HG03442 (cell line): Measurements from ENCODE around the gene RBP5.

Source experiments
- ATAC-seq: cut with Tn5 transposase; IDR thresholded peaks from one replicate; pipeline ENCODE4 v1.9.1; 2021; ENCODE audit warnings: mild to moderate bottlenecking, moderate library complexity; ENCODE audit not compliant: unreplicated experiment

RBP5 gene

GRCh38 chr12:7128681-7129286 is at the start of gene RBP5:
Gene RBP5, minus strand, starts transcription at chr12:7128889. Its CDS starts 114 bp downstream, at chr12:7128775.
- no peak for ATAC-seq

- no peak for ATAC-seq
Measured at GRCh38 chr12:7178481-7178880, 49.8 kb upstream of the RBP5 start.

GRCh38 chr12:7176595-7176994 is 47.9 kb upstream of the RBP5 start:
- ATAC-seq, result no peak

- no peak for ATAC-seq
Measured at GRCh38 chr12:7175493-7175892, 46.8 kb upstream of the RBP5 start.

- ATAC-seq, result no peak
Measured at GRCh38 chr12:7171854-7172253, 43.2 kb upstream of the RBP5 start.

- ATAC-seq, result no peak
Measured at GRCh38 chr12:7169951-7170350, 41.3 kb upstream of the RBP5 start.

GRCh38 chr12:7162691-7163114 is 34.0 kb upstream of the RBP5 start:
- ATAC-seq, result no peak

GRCh38 chr12:7161811-7162210 is 33.1 kb upstream of the RBP5 start:
- ATAC-seq, result no peak

GRCh38 chr12:7161327-7161726 is 32.6 kb upstream of the RBP5 start:
- ATAC-seq, result no peak

GRCh38 chr12:7160183-7160582 is 31.5 kb upstream of the RBP5 start:
- no peak for ATAC-seq

- ATAC-seq, result no peak
Measured at GRCh38 chr12:7158781-7159609, 30.3 kb upstream of the RBP5 start.

GRCh38 chr12:7157391-7157790 is 28.7 kb upstream of the RBP5 start:
- ATAC-seq, result no peak

- no peak for ATAC-seq
Measured at GRCh38 chr12:7156259-7157197, 27.8 kb upstream of the RBP5 start.

- no peak for ATAC-seq
Measured at GRCh38 chr12:7155471-7156034, 26.9 kb upstream of the RBP5 start.

- no peak for ATAC-seq
Measured at GRCh38 chr12:7154901-7155470, 26.3 kb upstream of the RBP5 start.

GRCh38 chr12:7154042-7154441 is 25.4 kb upstream of the RBP5 start:
- ATAC-seq, result no peak

GRCh38 chr12:7152818-7153217 is 24.1 kb upstream of the RBP5 start:
- ATAC-seq, result no peak

GRCh38 chr12:7151532-7151931 is 22.8 kb upstream of the RBP5 start:
- ATAC-seq, result no peak

- ATAC-seq, result no peak
Measured at GRCh38 chr12:7150841-7151240, 22.2 kb upstream of the RBP5 start.

GRCh38 chr12:7150356-7150755 is 21.7 kb upstream of the RBP5 start:
- ATAC-seq, result no peak

GRCh38 chr12:7146906-7147305 is 18.2 kb upstream of the RBP5 start:
- ATAC-seq, result no peak
